A673 (cell line): ENCODE data around the gene CNOT1.

ENCODE experiments used
- EZH2 ChIP-seq: fragments of 200-600 bp; sonication (generic); IDR thresholded peaks from 2 replicates; pipeline ENCODE4 v1.6.1; 2017; ENCODE audit warnings: borderline replicate concordance, low read depth, mild to moderate bottlenecking, mixed read lengths, antibody characterized with exemption, low read length; ENCODE audit not compliant: poor library complexity, severe bottlenecking
- TF ChIP-seq, protein P1 (sequence below): fragments of 300-800, 200-600 bp; sonication (generic); conservative IDR thresholded peaks from 2 replicates; pipeline ENCODE4 v1.5.1; 2017; ENCODE audit warnings: low read depth, mild to moderate bottlenecking, antibody characterized with exemption, low read length, moderate library complexity, mixed read lengths

DNA sequence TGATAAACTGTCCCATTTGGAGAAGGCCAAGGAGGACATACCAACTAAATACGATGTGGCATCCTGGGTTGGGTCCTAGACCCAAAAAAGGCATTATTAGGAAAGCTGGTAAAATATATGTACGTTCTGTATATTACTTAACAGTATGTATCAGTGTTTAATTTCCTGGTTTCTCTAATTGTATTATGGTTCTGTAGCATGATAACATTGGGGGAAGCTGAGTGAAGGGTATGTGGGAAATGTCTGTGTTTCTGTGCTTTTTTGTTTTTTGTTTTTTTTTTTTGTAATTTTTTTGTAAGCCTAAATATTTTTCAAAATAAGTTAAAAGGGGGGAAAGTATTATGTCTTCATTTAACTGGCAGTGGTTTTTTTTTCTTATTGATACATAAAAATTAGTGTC lies 151.2 kb downstream of the CNOT1 start:
- no peak for TF ChIP-seq EZH2
- TF ChIP-seq, protein P1, sequence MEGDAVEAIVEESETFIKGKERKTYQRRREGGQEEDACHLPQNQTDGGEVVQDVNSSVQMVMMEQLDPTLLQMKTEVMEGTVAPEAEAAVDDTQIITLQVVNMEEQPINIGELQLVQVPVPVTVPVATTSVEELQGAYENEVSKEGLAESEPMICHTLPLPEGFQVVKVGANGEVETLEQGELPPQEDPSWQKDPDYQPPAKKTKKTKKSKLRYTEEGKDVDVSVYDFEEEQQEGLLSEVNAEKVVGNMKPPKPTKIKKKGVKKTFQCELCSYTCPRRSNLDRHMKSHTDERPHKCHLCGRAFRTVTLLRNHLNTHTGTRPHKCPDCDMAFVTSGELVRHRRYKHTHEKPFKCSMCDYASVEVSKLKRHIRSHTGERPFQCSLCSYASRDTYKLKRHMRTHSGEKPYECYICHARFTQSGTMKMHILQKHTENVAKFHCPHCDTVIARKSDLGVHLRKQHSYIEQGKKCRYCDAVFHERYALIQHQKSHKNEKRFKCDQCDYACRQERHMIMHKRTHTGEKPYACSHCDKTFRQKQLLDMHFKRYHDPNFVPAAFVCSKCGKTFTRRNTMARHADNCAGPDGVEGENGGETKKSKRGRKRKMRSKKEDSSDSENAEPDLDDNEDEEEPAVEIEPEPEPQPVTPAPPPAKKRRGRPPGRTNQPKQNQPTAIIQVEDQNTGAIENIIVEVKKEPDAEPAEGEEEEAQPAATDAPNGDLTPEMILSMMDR: no peak
